GM12878 (cell line): ENCODE data around the gene SCNN1G.

Source experiments
- CTCF ChIP-seq, 3 experiments: IDR thresholded peaks in 2 of 3; conservative IDR thresholded peaks in 1 of 3; 2 replicates each; pipeline ENCODE4 v1.5.1; 2011; ENCODE audit warnings: low read depth in 3 of 3, low read length in 3 of 3, mild to moderate bottlenecking in 3 of 3, control low read depth in 2 of 3, moderate library complexity in 2 of 3, inconsistent platforms in 1 of 3, mixed read lengths in 1 of 3; ENCODE audit not compliant: control insufficient read depth in 2 of 3, insufficient read depth in 1 of 3; ENCODE audit errors: extremely low read depth in 1 of 3
- EP300 ChIP-seq, 2 experiments: fragments of 150-350 bp in 1 of 2; IDR thresholded peaks; 2 replicates each; pipeline ENCODE4 v1.6.1; 2011 to 2012; ENCODE audit warnings: low read depth in 2 of 2, low read length in 2 of 2, borderline replicate concordance in 1 of 2, improper control_type of control experiment in 1 of 2, inconsistent platforms in 1 of 2; ENCODE audit not compliant: control insufficient read depth in 1 of 2
- EZH2 ChIP-seq: IDR thresholded peaks from 2 replicates; pipeline ENCODE4 v1.6.1; 2012; ENCODE audit warnings: low read depth, mild to moderate bottlenecking, control low read depth, inconsistent platforms, low read length, borderline replicate concordance; ENCODE audit not compliant: control insufficient read depth
- HCFC1 ChIP-seq: fragments of 150-350 bp; IDR thresholded peaks from 2 replicates; pipeline ENCODE4 v1.6.1; 2014; ENCODE audit warnings: low read length
- POLR2AphosphoS2 ChIP-seq: IDR thresholded peaks from 2 replicates; pipeline ENCODE4 v1.6.1; 2011; ENCODE audit warnings: low read depth, mild to moderate bottlenecking, low read length, improper control_type of control experiment, moderate library complexity
- RAD21 ChIP-seq: IDR thresholded peaks from 2 replicates; pipeline ENCODE4 v1.6.1; 2011; ENCODE audit warnings: mild to moderate bottlenecking, low read depth, low read length, moderate library complexity; ENCODE audit not compliant: insufficient read depth
- SMAD1 ChIP-seq: fragments of 450-650 bp; IDR thresholded peaks from 2 replicates; pipeline ENCODE4 v1.6.1; 2018; ENCODE audit warnings: mild to moderate bottlenecking, low read depth; ENCODE audit not compliant: partially characterized antibody
- SUPT20H ChIP-seq: IDR thresholded peaks from 2 replicates; pipeline ENCODE4 v1.6.1; 2011; ENCODE audit warnings: low read depth, mild to moderate bottlenecking, low read length, moderate library complexity, borderline replicate concordance; ENCODE audit not compliant: control insufficient read depth
- TAF1 ChIP-seq: IDR thresholded peaks from 2 replicates; pipeline ENCODE4 v1.6.1; 2011; ENCODE audit warnings: mild to moderate bottlenecking, low read depth, low read length, borderline replicate concordance
- TCF12 ChIP-seq: IDR thresholded peaks from 2 replicates; pipeline ENCODE4 v1.6.1; 2011; ENCODE audit warnings: low read depth, mild to moderate bottlenecking, low read length
- ZSCAN29 ChIP-seq: fragments of 450-650 bp; IDR thresholded peaks from 2 replicates; pipeline ENCODE4 v1.6.1; 2017; ENCODE audit warnings: mild to moderate bottlenecking, moderate library complexity
- TF ChIP-seq, protein P1 (sequence below): IDR thresholded peaks from 2 replicates; pipeline ENCODE4 v1.6.1; 2012; ENCODE audit warnings: mild to moderate bottlenecking, low read depth, low read length

DNA sequence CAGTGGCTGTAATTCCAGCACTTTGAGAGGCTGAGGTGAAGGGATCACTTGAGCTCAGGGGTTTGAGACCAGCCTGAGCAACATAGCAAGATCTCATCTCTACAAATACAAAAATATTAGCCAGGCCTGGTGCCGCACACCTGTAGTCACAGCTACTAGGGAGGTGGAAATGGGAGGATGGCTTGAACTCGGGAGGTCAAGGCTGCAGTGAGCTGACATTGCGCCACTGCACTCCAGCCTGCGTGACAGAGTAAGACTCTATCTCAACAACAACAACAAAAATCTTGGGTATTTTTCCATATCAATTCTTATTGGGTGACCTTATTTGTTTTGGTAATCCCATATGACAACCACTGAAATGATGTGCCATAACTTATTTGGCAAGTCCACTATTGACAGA, 52.6 kb downstream of the SCNN1G start:
- TF ChIP-seq EZH2 = no peak
- no peak for TF ChIP-seq TCF12
- no peak for TF ChIP-seq EP300 (IDR thresholded peaks at IDR 0.05; ENCODE audit: borderline replicate concordance in 1 of 2, control insufficient read depth in 1 of 2, low read depth in 2 of 2, low read length in 2 of 2)
- no peak for TF ChIP-seq CTCF (IDR thresholded peaks at IDR 0.05 in 2 of 3, conservative IDR thresholded peaks at IDR 0.05 in 1 of 3; ENCODE audit: control insufficient read depth in 2 of 3, extremely low read depth in 1 of 3, insufficient read depth in 1 of 3, low read depth in 3 of 3, low read length in 3 of 3)
- no peak for TF ChIP-seq RAD21
- TF ChIP-seq SMAD1 = no peak
- TF ChIP-seq ZSCAN29 = no peak
- TF ChIP-seq, protein P1, sequence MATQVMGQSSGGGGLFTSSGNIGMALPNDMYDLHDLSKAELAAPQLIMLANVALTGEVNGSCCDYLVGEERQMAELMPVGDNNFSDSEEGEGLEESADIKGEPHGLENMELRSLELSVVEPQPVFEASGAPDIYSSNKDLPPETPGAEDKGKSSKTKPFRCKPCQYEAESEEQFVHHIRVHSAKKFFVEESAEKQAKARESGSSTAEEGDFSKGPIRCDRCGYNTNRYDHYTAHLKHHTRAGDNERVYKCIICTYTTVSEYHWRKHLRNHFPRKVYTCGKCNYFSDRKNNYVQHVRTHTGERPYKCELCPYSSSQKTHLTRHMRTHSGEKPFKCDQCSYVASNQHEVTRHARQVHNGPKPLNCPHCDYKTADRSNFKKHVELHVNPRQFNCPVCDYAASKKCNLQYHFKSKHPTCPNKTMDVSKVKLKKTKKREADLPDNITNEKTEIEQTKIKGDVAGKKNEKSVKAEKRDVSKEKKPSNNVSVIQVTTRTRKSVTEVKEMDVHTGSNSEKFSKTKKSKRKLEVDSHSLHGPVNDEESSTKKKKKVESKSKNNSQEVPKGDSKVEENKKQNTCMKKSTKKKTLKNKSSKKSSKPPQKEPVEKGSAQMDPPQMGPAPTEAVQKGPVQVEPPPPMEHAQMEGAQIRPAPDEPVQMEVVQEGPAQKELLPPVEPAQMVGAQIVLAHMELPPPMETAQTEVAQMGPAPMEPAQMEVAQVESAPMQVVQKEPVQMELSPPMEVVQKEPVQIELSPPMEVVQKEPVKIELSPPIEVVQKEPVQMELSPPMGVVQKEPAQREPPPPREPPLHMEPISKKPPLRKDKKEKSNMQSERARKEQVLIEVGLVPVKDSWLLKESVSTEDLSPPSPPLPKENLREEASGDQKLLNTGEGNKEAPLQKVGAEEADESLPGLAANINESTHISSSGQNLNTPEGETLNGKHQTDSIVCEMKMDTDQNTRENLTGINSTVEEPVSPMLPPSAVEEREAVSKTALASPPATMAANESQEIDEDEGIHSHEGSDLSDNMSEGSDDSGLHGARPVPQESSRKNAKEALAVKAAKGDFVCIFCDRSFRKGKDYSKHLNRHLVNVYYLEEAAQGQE = no peak
- TF ChIP-seq SUPT20H = no peak
- TF ChIP-seq HCFC1 = no peak
- TF ChIP-seq POLR2AphosphoS2 = no peak
- no peak for TF ChIP-seq TAF1
